WTC11 (cell line): Measurements from ENCODE around the gene TRAP1.

Experiments
- ATF3 ChIP-seq: sonication (generic); formaldehyde crosslinking; conservative IDR thresholded peaks from 2 replicates; pipeline ENCODE4 v1.8.1; 2022; ENCODE audit warnings: mild to moderate bottlenecking, missing genetic modification reagents
- CBFB ChIP-seq: sonication (generic); formaldehyde crosslinking; IDR thresholded peaks from 2 replicates; pipeline ENCODE4 v1.8.1; 2022; ENCODE audit warnings: mild to moderate bottlenecking, low read depth, missing genetic modification reagents
- CTCF ChIP-seq: fragments of 200-600 bp; IDR thresholded peaks from 2 replicates; pipeline ENCODE4 v1.8.0; 2022; ENCODE audit warnings: antibody characterized with exemption
- MLX ChIP-seq: sonication (generic); formaldehyde crosslinking; IDR thresholded peaks from 2 replicates; pipeline ENCODE4 v1.8.1; 2023; ENCODE audit warnings: mild to moderate bottlenecking, missing genetic modification reagents, moderate library complexity
- SP1 ChIP-seq: sonication (generic); formaldehyde crosslinking; conservative IDR thresholded peaks from 2 replicates; pipeline ENCODE4 v1.8.1; 2022; ENCODE audit warnings: missing genetic modification reagents
- ZNF423 ChIP-seq: fragments of 250-450 bp; sonication (Bioruptor Pico); IDR thresholded peaks from 2 replicates; pipeline ENCODE4 v2.1.2; 2022; ENCODE audit warnings: mild to moderate bottlenecking, moderate library complexity

- no peak for TF ChIP-seq ZNF423 (CRISPR knock-in tag)
- TF ChIP-seq CTCF = no peak
- TF ChIP-seq CBFB (CRISPR knock-in tag) = no peak
- TF ChIP-seq ATF3 = no peak
- TF ChIP-seq MLX (CRISPR knock-in tag) = no peak
- no peak for TF ChIP-seq SP1
These were observed 38.8 kb upstream of the TRAP1 start for GRCh38 chr16:3756113-3756512.
